GM21423 (cell line): Measurements from ENCODE around the gene SYP.

ENCODE experiments used
- ATAC-seq: cut with Tn5 transposase; IDR thresholded peaks from one replicate; pipeline ENCODE4 v1.9.1; 2021; ENCODE audit warnings: mild to moderate bottlenecking, moderate library complexity; ENCODE audit not compliant: unreplicated experiment

Gene SYP

GRCh38 chrX:49221868-49222267, 21.9 kb upstream of the SYP start:
- no peak for ATAC-seq

- no peak for ATAC-seq
These were observed 20.1 kb upstream of the SYP start for GRCh38 chrX:49220100-49220499.

- ATAC-seq = no peak
These were observed 15.1 kb upstream of the SYP start for GRCh38 chrX:49214996-49215526.

GRCh38 chrX:49214416-49214815, 14.4 kb upstream of the SYP start:
- no peak for ATAC-seq

GRCh38 chrX:49212861-49213260, 12.9 kb upstream of the SYP start:
- ATAC-seq = no peak

GRCh38 chrX:49212209-49212608, 12.2 kb upstream of the SYP start:
- no peak for ATAC-seq

GRCh38 chrX:49211074-49211473, 11.1 kb upstream of the SYP start:
- ATAC-seq = no peak

GRCh38 chrX:49210406-49210805, 10.4 kb upstream of the SYP start:
- ATAC-seq = no peak

GRCh38 chrX:49209434-49210251, 9.7 kb upstream of the SYP start:
- no peak for ATAC-seq

- ATAC-seq = no peak
These were observed 8.4 kb upstream of the SYP start for GRCh38 chrX:49208399-49208798.

GRCh38 chrX:49206543-49206942, 6.5 kb upstream of the SYP start:
- no peak for ATAC-seq

GRCh38 chrX:49205443-49205842, 5.5 kb upstream of the SYP start:
- ATAC-seq = no peak

- no peak for ATAC-seq
These were observed 4.7 kb upstream of the SYP start for GRCh38 chrX:49204709-49205108.

- no peak for ATAC-seq
These were observed 4.0 kb upstream of the SYP start for GRCh38 chrX:49204017-49204416.

- ATAC-seq = no peak
These were observed 3.5 kb upstream of the SYP start for GRCh38 chrX:49203536-49203935.

GRCh38 chrX:49202022-49202421, 2.0 kb upstream of the SYP start:
- no peak for ATAC-seq

- no peak for ATAC-seq
These were observed 738 bp downstream of the SYP start for GRCh38 chrX:49199315-49199595.

- no peak for ATAC-seq
These were observed 1.3 kb downstream of the SYP start for GRCh38 chrX:49198540-49199314.

GRCh38 chrX:49197543-49198087, 2.4 kb downstream of the SYP start:
- ATAC-seq = no peak

- ATAC-seq = no peak
These were observed 6.4 kb downstream of the SYP start for GRCh38 chrX:49193542-49193964.

- no peak for ATAC-seq
These were observed 7.2 kb downstream of the SYP start for GRCh38 chrX:49192722-49193328.
